ENCODE results near the gene IL12RB2.
"Not testable (repeated sequence)": the region's sequence is repeated elsewhere in the genome, so short reads cannot be mapped to it uniquely, and the experiment has no call there.

Gene IL12RB2

GRCh38 chr1:67431869-67432578 lies 124.4 kb downstream of the IL12RB2 start:
- no peak for DNase-seq (ENCODE audit: low spot score)

GRCh38 chr1:67432745-67433144 lies 125.1 kb downstream of the IL12RB2 start:
- DNase-seq (ENCODE audit: low spot score) = no peak

GRCh38 chr1:67433837-67434236 lies 126.2 kb downstream of the IL12RB2 start:
- DNase-seq (ENCODE audit: low spot score) = no peak

DNA sequence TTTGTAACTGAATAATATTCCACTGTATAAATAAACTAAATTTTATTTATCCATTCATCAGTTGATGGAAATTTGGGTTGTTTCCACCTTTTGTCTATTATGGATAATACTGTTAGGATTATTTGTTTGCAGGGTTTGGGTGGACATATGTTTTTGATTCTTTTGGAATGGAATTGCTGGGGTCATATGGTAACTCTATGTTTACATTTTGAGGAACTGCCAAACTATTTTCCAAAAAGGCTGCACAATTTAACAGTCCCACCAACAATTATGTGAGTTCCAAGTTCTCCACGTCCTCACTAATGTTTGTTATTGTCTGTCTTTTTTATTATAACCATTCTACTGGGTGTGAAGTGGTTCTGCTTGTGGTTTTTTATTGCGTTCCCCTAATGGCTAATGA lies 126.8 kb downstream of the IL12RB2 start:
- DNase-seq (ENCODE audit: low spot score) = no peak

DNA sequence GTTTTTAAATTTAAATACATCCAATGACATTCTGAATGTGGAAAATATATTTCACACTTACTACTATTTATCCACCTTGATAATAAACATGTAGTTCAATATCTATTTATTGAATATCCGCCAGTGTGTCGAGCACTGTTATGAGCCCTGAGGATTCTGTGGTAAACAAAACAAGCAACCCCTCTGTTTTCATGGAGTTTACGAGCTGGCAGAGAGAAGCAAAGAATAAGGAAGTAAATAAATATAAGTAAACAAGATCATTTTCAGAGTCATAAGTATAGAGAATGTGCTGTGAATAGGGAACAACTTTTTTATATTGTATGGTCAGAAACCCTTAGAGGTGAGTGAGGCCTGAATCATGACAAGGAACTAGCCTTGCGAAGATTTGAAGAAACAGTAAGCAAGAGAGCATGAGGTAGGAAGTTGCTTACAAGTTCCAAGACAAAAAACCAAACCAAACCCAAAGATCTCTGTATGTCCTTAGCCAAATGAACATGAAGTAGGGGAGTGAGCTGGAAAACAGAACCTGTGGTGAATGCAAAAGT lies 128.9 kb downstream of the IL12RB2 start:
- no peak for DNase-seq (ENCODE audit: low spot score)

GRCh38 chr1:67437961-67438360 lies 130.3 kb downstream of the IL12RB2 start:
- DNase-seq (ENCODE audit: low spot score) = no peak

- DNase-seq (ENCODE audit: low spot score) = no peak
Observed at GRCh38 chr1:67439277-67440029, 131.8 kb downstream of the IL12RB2 start.

GRCh38 chr1:67440339-67440738 lies 132.7 kb downstream of the IL12RB2 start:
- no peak for DNase-seq (ENCODE audit: low spot score)

DNA sequence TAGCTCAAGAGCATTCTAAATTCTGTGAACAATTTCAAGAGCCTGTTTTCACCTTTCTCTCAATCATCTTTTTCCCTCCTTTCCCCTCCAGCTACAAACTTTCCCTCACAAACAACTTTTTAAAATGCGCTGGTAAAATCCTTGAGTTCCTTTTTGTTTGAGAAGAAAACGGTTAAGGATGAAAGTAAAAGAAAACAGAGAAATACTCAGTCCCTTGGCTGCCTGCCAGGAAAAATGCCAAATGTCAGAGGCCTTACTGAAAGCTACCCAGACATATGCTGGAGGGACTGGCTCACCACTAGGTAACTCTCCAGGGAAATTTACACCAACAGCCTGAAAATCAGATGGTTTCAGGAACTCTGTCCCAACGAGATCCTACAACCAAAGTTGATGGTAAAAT lies 133.5 kb downstream of the IL12RB2 start:
- no peak for DNase-seq (ENCODE audit: low spot score)

GRCh38 chr1:67441739-67442281 lies 134.1 kb downstream of the IL12RB2 start:
- no peak for DNase-seq (ENCODE audit: low spot score)

GRCh38 chr1:67446014-67446413 lies 138.3 kb downstream of the IL12RB2 start:
- not testable (repeated sequence) for DNase-seq (ENCODE audit: low spot score)
